CD14-positive monocyte (primary cell): Measurements from ENCODE around the gene VWC2. TPM values are rescaled to one million over a fixed set of nuclear protein-coding genes. Genes with fewer than 3 reads are reported as not detected.
A peak's percentile ranks its signal among the peaks of the same experiment; 100 is the strongest.

Source experiments
- DNase-seq, 3 donors: peaks; one replicate each; pipeline ENCODE4 v3.0.0-alpha.2; 2011 to 2022
- H2AFZ ChIP-seq: 2 replicates; pipeline ENCODE4 v1.6.0; 2012; ENCODE audit warnings: mild to moderate bottlenecking, low read depth, low read length, inconsistent platforms; ENCODE audit not compliant: insufficient read depth, poor library complexity, severe bottlenecking
- H3K27ac ChIP-seq, 2 donors: 1 replicate in 1 of 2; 2 replicates in 1 of 2; pipeline ENCODE4 v1.5.1; 2012 to 2013; ENCODE audit warnings: low read length in 2 of 2, control low read depth in 1 of 2, inconsistent platforms in 1 of 2, low read depth in 1 of 2, mild to moderate bottlenecking in 1 of 2
- H3K27me3 ChIP-seq, 2 donors: one replicate each; pipeline versions ENCODE4 v1.6.0 to v1.6.1; 2011 to 2013; ENCODE audit warnings: low read length in 2 of 2; ENCODE audit not compliant: control insufficient read depth in 2 of 2, insufficient read depth in 2 of 2
- H3K36me3 ChIP-seq, 2 donors: replicated peaks in 1 of 2; 1 replicate in 1 of 2; 2 replicates in 1 of 2; pipeline versions ENCODE4 v1.5.1 to v1.6.1; 2012 to 2013; ENCODE audit warnings: low read length in 2 of 2, control low read depth in 1 of 2, inconsistent platforms in 1 of 2, mild to moderate bottlenecking in 1 of 2; ENCODE audit not compliant: insufficient read depth in 2 of 2, control insufficient read depth in 1 of 2
- H3K4me1 ChIP-seq, 2 donors: 1 replicate in 1 of 2; 2 replicates in 1 of 2; pipeline versions ENCODE4 v1.5.1 to v1.6.1; 2012 to 2013; ENCODE audit warnings: low read length in 2 of 2, control low read depth in 1 of 2, inconsistent platforms in 1 of 2, mild to moderate bottlenecking in 1 of 2, moderate library complexity in 1 of 2; ENCODE audit not compliant: insufficient read depth in 2 of 2, control insufficient read depth in 1 of 2
- H3K4me2 ChIP-seq: replicated peaks from 2 replicates; pipeline ENCODE3; 2012; ENCODE audit warnings: low read length, moderate library complexity, mild to moderate bottlenecking; ENCODE audit not compliant: poor library complexity, severe bottlenecking; ENCODE audit errors: extremely low read depth
- H3K4me3 ChIP-seq, 3 experiments: fragments of 200-600 bp in 1 of 3; sonication (generic) in 1 of 3; replicated peaks in 1 of 3; 1 replicate in 2 of 3; 2 replicates in 1 of 3; pipeline ENCODE4 v1.5.1; 2011 to 2013; ENCODE audit warnings: low read length in 3 of 3, mild to moderate bottlenecking in 3 of 3, control low read depth in 2 of 3, low read depth in 2 of 3, inconsistent platforms in 1 of 3, moderate library complexity in 1 of 3
- H3K79me2 ChIP-seq: 2 replicates; pipeline ENCODE4 v1.6.0; 2012; ENCODE audit warnings: mild to moderate bottlenecking, control low read depth, inconsistent platforms, low read length, moderate library complexity; ENCODE audit not compliant: insufficient read depth
- H3K9ac ChIP-seq: 2 replicates; pipeline ENCODE4 v1.6.0; 2017; ENCODE audit warnings: low read length, mild to moderate bottlenecking; ENCODE audit not compliant: insufficient read depth, poor library complexity, severe bottlenecking
- H3K9me3 ChIP-seq, 2 donors: replicated peaks in 1 of 2; 1 replicate in 1 of 2; 2 replicates in 1 of 2; pipeline versions ENCODE4 v1.5.1 to v1.6.1; 2012 to 2013; ENCODE audit warnings: low read length in 2 of 2, control low read depth in 1 of 2; ENCODE audit not compliant: control insufficient read depth in 1 of 2, insufficient read depth in 1 of 2
- H4K20me1 ChIP-seq: 2 replicates; pipeline ENCODE4 v1.6.0; 2012; ENCODE audit warnings: mild to moderate bottlenecking, low read length, control low read depth, moderate library complexity; ENCODE audit not compliant: insufficient read depth
- H3K27ac Mint-ChIP-seq, 7 donors: one replicate each; pipeline ENCODE4 v1.8.0; 2020; ENCODE audit warnings: mild to moderate bottlenecking in 7 of 7, mixed read lengths in 7 of 7, moderate library complexity in 6 of 7, inconsistent platforms in 2 of 7
- H3K27me3 Mint-ChIP-seq, 3 donors: one replicate each; pipeline ENCODE4 v1.8.0; 2021 to 2022; ENCODE audit warnings: low read depth in 3 of 3, mild to moderate bottlenecking in 3 of 3, mixed read lengths in 3 of 3, moderate library complexity in 3 of 3, inconsistent platforms in 1 of 3
- H3K36me3 Mint-ChIP-seq, 2 donors: one replicate each; pipeline ENCODE4 v1.8.0; 2020; ENCODE audit warnings: mixed read lengths in 2 of 2, inconsistent platforms in 1 of 2, mild to moderate bottlenecking in 1 of 2
- H3K4me1 Mint-ChIP-seq: one replicate; pipeline ENCODE4 v1.8.0; 2020; ENCODE audit warnings: mild to moderate bottlenecking, mixed read lengths
- H3K4me3 Mint-ChIP-seq, 2 donors: one replicate each; pipeline ENCODE4 v1.8.0; 2020; ENCODE audit warnings: mild to moderate bottlenecking in 2 of 2, mixed read lengths in 2 of 2, moderate library complexity in 1 of 2
- H3K9me3 Mint-ChIP-seq, 7 donors: one replicate each; pipeline ENCODE4 v1.8.0; 2020 to 2022; ENCODE audit warnings: mixed read lengths in 7 of 7, mild to moderate bottlenecking in 6 of 7, moderate library complexity in 6 of 7, inconsistent platforms in 2 of 7
- CTCF ChIP-seq: fragments of 200-600 bp; IDR thresholded peaks from one replicate; pipeline ENCODE4 v1.8.0; 2022; ENCODE audit warnings: antibody characterized with exemption, mild to moderate bottlenecking
- WGBS: methylation state at CpG from one replicate; pipeline ENCODE4 v1.1.5; 2013; ENCODE audit warnings: missing lambda C conversion rate; ENCODE audit not compliant: insufficient coverage; 5-methylcytosine and 5-hydroxymethylcytosine counted together
- intact Hi-C, 2 donors: fragments of 100-400 bp; cut with micrococcal nuclease; formaldehyde crosslinking; loops; one replicate each; pipeline versions ENCODE4 v1.15.0 to v1.15.1; 2023
- polyA plus RNA-seq, 3 donors: library from polyadenylated mRNA; depleted of rRNA in 1 of 3; unstranded in 2 of 3; stranded (reverse) in 1 of 3; fragments of 300-500 nt in 2 of 3; fragments of >200 nt in 1 of 3; fragmentation: Illumina TruSeq in 2 of 3; gene quantifications; 1 replicate in 2 of 3; 2 replicates in 1 of 3; pipeline ENCODE4 v1.2.3, GENCODE V29; 2012 to 2021

Gene VWC2
- polyA plus RNA-seq, 3 donors = not detected

GRCh38 chr7:49772916-49773217 lies 571 bp upstream of the VWC2 start:
- H2AFZ ChIP-seq = peak overlapping the region; percentile 27
- H3K4me2 ChIP-seq = peak overlapping the region; percentile 49
- no peak for DNase-seq

GRCh38 chr7:49773936-49774458 lies 559 bp downstream of the VWC2 start:
- no peak for DNase-seq
- Histone ChIP-seq H3K4me1 (peaks cover 2 to 14% of the 10 kb centered on the region in 2 donors), H3K27me3 (peaks cover 56 to 73% of the 10 kb centered on the region in 2 donors), H3K9me3 (peaks cover 0 to 15% of the 10 kb centered on the region in 2 donors), H3K9ac (no peak overlapping the region), H3K4me2 (peak overlapping the region; percentile 49), H3K4me3 (no peak overlapping the region), H2AFZ (no peak overlapping the region), H4K20me1 (no peaks in the 10 kb centered on the region), H3K36me3 (no peaks in the 10 kb centered on the region), H3K79me2 (no peaks in the 10 kb centered on the region), H3K27ac (no peak overlapping the region)
- Mint-ChIP-seq H3K9me3 (peaks cover 0 to 9% (median 2%) of the 10 kb centered on the region in 7 donors), H3K4me3 (peak overlapping the region in 1 of 2 donors; percentile 69), H3K27me3 (peaks cover 59 to 88% (median 73%) of the 10 kb centered on the region in 3 donors), H3K27ac (no peak overlapping the region), H3K36me3 (peaks cover 0 to 4% of the 10 kb centered on the region in 2 donors), H3K4me1 (peaks cover 9% of the 10 kb centered on the region)
- no peak for TF ChIP-seq CTCF
- intact Hi-C loops = no loop called here
- WGBS = 1% methylated on average over 53 of the region's 56 CpGs

More at GRCh38 chr7:49772916-49773217, 571 bp upstream of the VWC2 start:
- peak overlapping the region; percentile 61 to 88 for H3K4me3 Mint-ChIP-seq
- peak overlapping the region in 1 of 3 experiments; percentile 16 for H3K4me3 ChIP-seq
- peaks cover 2 to 14% of the 10 kb centered on the region in 2 donors for H3K4me1 ChIP-seq
- peaks cover 0 to 9% (median 2%) of the 10 kb centered on the region in 7 donors for H3K9me3 Mint-ChIP-seq
- no peaks in the 10 kb centered on the region for H3K79me2 ChIP-seq
- WGBS = 0% methylated on average over 7 of the region's 11 CpGs
- peaks cover 47 to 63% of the 10 kb centered on the region in 2 donors for H3K27me3 ChIP-seq
- no peak overlapping the region for H3K9ac ChIP-seq
- no peak for TF ChIP-seq CTCF
- H3K27me3 Mint-ChIP-seq = peaks cover 59 to 87% (median 65%) of the 10 kb centered on the region in 3 donors
- no peaks in the 10 kb centered on the region for H4K20me1 ChIP-seq
- no peak overlapping the region for H3K27ac ChIP-seq
- no peaks in the 10 kb centered on the region for H3K36me3 ChIP-seq
- peaks cover 7% of the 10 kb centered on the region for H3K4me1 Mint-ChIP-seq
- intact Hi-C loops = no loop called here
- no peak overlapping the region for H3K27ac Mint-ChIP-seq
- peaks cover 0 to 4% of the 10 kb centered on the region in 2 donors for H3K36me3 Mint-ChIP-seq
- peaks cover 0 to 15% of the 10 kb centered on the region in 2 donors for H3K9me3 ChIP-seq
